ENCODE measurements around the gene KRTAP10-7. TPM values are rescaled to one million over a fixed set of nuclear protein-coding genes. Genes with fewer than 3 reads are reported as not detected.
A peak's percentile ranks its signal among the peaks of the same experiment; 100 is the strongest.
"Not testable (repeated sequence)": the region's sequence is repeated elsewhere in the genome, so short reads cannot be mapped to it uniquely, and the experiment has no call there.

The KRTAP10-7 gene
- total RNA-seq, 1 experiment from 2014 or later = not detected

DNA sequence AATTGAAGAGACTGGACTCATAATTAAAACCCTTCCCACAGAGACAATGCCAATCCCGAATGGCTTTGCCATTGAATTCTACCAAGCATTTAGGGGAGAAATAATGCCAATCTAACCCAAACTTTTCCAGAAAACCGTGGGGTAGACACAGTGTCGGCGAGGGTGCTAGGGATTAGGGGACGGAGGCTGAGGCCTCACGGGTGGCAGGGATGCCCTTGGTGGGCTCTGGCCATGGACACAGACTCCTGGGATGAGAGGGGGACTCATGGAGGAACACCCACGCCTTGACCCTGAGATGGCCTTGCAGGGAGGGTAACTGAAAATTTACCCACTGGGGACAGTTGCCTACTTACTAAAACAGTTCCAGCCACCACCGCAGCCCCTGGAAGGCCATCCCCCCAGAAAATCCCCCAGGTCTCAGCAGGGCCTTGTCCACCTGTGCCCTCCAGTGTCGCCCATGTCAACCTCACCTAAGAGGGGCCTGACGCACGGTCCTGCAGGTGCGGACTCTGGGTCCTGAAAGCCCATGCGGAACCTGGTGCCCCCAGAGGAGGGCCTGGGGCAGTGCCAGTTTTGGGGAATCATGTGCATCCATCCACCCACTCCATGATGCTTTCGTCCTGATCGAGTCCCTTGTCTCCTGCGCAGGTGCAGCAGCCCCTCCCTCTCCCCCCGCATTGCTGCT is 21.9 kb upstream of the KRTAP10-7 start:
- no peaks in the 10 kb centered on the region for H3K27me3 ChIP-seq (ENCODE audit: control insufficient read depth, insufficient read depth, low read length)
- DNase-seq = peak; percentile 23
- H3K36me3 ChIP-seq (replicated peaks; ENCODE audit: control insufficient read depth, insufficient read depth, low read length) = no peaks in the 10 kb centered on the region
- no peak overlapping the region for H3K4me3 ChIP-seq (ENCODE audit: insufficient read depth, low read depth, low read length)

DNA sequence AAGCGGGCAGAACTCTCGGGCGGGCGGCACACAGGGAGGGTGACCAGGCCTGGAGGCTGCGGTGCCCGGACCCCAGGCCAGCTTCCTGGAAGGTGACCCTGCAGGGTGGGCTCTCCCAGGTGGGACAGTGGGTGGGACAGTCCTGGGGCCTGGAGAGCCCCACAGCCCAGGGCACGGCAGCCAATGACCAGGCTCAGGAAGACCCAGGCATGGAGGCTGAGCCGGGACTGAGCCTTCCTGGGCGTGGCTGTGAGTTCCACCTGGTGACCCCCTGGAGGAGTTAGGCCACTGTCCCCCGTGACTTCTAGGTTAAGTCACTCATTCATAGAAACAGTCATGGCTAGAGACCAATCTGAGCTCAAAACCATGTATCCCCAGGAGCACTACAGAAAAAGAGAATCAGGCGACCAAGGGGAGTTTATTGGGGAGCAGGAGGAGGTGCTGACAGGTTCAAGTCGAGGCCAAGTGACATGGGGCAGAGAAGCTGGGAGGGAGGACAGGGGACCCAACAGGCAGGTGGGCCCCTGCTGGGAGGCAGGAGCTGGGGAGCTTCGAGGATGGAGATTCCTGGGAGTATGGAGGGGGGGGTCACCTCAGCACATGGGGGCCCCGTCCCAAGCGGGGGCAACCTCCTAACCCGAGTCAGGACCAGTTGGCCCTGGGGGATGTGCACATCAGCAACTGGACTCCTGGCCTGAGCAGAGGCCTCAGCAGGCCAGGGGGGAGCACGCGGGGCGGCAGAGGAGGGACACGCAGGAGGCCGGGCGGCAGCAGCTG is 21.2 kb upstream of the KRTAP10-7 start:
- DNase-seq = peak; percentile 14

DNA sequence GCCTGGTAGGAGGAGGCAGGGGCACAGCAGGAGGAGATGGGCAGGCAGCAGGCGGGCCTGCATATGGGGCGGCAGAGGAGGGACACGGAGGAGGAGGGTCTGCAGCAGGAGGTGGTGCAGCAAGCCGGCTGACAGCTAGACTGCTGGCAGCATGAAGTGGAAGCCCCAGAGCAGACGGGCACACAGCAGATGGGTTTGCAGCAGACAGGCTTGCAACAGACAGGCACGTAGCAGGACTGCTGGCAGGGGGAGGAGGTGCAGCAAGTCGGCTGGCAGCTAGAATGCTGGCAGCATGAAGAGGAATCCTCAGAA is 20.6 kb upstream of the KRTAP10-7 start:
- H3K27me3 ChIP-seq (ENCODE audit: control insufficient read depth, insufficient read depth, low read length) = no peaks in the 10 kb centered on the region
- no peak for DNase-seq
- no peaks in the 10 kb centered on the region for H3K36me3 ChIP-seq (replicated peaks; ENCODE audit: control insufficient read depth, insufficient read depth, low read length)

More for the DNA sequence above, 21.2 kb upstream of the KRTAP10-7 start:
- Histone ChIP-seq H3K27me3 (ENCODE audit: control insufficient read depth, insufficient read depth, low read length) (no peaks in the 10 kb centered on the region), H3K36me3 (replicated peaks; ENCODE audit: control insufficient read depth, insufficient read depth, low read length) (no peaks in the 10 kb centered on the region), H3K4me3 (ENCODE audit: insufficient read depth, low read depth, low read length) (no peak overlapping the region)

GRCh38 chr21:44580231-44580821 is 20.1 kb upstream of the KRTAP10-7 start, which contains the start of gene KRTAP10-5:
Gene KRTAP10-5 (minus strand): TSS chr21:44580604. CDS start chr21:44580578, 26 bp downstream.
- not testable (repeated sequence) for H3K36me3 ChIP-seq (replicated peaks; ENCODE audit: control insufficient read depth, insufficient read depth, low read length); H3K4me3 ChIP-seq (ENCODE audit: insufficient read depth, low read depth, low read length); DNase-seq; H3K27me3 ChIP-seq (ENCODE audit: control insufficient read depth, insufficient read depth, low read length)

More for the DNA sequence above, 20.6 kb upstream of the KRTAP10-7 start:
- no peak overlapping the region for H3K4me3 ChIP-seq (ENCODE audit: insufficient read depth, low read depth, low read length)

DNA sequence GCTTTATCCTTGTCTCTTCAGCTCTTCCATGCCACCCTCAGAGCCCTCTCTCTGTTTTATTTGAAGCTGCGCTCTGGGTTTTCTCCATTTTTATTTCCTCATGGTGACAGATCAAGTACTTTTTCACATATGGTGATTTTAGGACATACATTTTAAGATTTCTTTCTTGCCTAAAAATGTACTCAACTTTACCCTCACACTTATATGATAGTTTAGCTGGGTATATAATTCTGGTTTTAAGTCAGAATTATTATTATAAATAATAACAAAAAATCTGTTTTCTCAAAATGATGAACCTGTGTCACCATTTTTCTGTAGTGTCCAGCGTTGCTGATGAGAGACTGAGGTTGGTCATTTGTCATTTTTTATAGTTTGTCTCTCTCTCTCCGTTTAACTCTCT is 19.2 kb upstream of the KRTAP10-7 start:
- no peaks in the 10 kb centered on the region for H3K36me3 ChIP-seq (replicated peaks; ENCODE audit: control insufficient read depth, insufficient read depth, low read length)
- no peak overlapping the region for H3K4me3 ChIP-seq (ENCODE audit: insufficient read depth, low read depth, low read length)
- no peaks in the 10 kb centered on the region for H3K27me3 ChIP-seq (ENCODE audit: control insufficient read depth, insufficient read depth, low read length)

GRCh38 chr21:44582055-44582454 is 18.3 kb upstream of the KRTAP10-7 start:
- no peaks in the 10 kb centered on the region for H3K36me3 ChIP-seq (replicated peaks; ENCODE audit: control insufficient read depth, insufficient read depth, low read length)
- no peaks in the 10 kb centered on the region for H3K27me3 ChIP-seq (ENCODE audit: control insufficient read depth, insufficient read depth, low read length)
- no peak overlapping the region for H3K4me3 ChIP-seq (ENCODE audit: insufficient read depth, low read depth, low read length)
- no peak for DNase-seq

More for the DNA sequence above, 19.2 kb upstream of the KRTAP10-7 start:
- DNase-seq = no peak

GRCh38 chr21:44583089-44583799 is 17.2 kb upstream of the KRTAP10-7 start:
- Histone ChIP-seq H3K27me3 (ENCODE audit: control insufficient read depth, insufficient read depth, low read length) (no peaks in the 10 kb centered on the region), H3K4me3 (ENCODE audit: insufficient read depth, low read depth, low read length) (no peak overlapping the region)
- DNase-seq = no peak

DNA sequence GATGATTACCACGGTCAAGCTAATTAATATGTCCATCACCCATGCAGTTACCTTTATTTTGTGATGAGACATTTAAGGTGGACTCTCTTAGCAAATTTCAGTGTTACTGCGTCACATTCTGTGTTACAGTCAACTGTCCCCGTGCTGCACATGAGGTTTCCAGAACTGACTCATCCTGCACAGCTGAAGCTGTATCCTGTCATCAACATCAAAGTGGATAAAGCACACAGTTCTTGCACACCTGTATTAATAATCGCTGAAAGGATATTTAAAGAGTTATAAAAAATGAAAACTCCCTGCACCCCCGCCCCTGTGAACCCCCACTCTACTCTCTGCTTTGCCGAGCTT is 16.6 kb upstream of the KRTAP10-7 start:
- no peak overlapping the region for H3K4me3 ChIP-seq (ENCODE audit: insufficient read depth, low read depth, low read length)
- no peaks in the 10 kb centered on the region for H3K36me3 ChIP-seq (replicated peaks; ENCODE audit: control insufficient read depth, insufficient read depth, low read length)
- no peak for DNase-seq

More at GRCh38 chr21:44583089-44583799, 17.2 kb upstream of the KRTAP10-7 start:
- H3K36me3 ChIP-seq (replicated peaks; ENCODE audit: control insufficient read depth, insufficient read depth, low read length) = no peaks in the 10 kb centered on the region

GRCh38 chr21:44585892-44586291 is 14.5 kb upstream of the KRTAP10-7 start:
- H3K36me3 ChIP-seq (replicated peaks; ENCODE audit: control insufficient read depth, insufficient read depth, low read length) = no peaks in the 10 kb centered on the region
- H3K27me3 ChIP-seq (ENCODE audit: control insufficient read depth, insufficient read depth, low read length) = no peaks in the 10 kb centered on the region
- no peak overlapping the region for H3K4me3 ChIP-seq (ENCODE audit: insufficient read depth, low read depth, low read length)
- no peak for DNase-seq

More for the DNA sequence above, 16.6 kb upstream of the KRTAP10-7 start:
- no peaks in the 10 kb centered on the region for H3K27me3 ChIP-seq (ENCODE audit: control insufficient read depth, insufficient read depth, low read length)

DNA sequence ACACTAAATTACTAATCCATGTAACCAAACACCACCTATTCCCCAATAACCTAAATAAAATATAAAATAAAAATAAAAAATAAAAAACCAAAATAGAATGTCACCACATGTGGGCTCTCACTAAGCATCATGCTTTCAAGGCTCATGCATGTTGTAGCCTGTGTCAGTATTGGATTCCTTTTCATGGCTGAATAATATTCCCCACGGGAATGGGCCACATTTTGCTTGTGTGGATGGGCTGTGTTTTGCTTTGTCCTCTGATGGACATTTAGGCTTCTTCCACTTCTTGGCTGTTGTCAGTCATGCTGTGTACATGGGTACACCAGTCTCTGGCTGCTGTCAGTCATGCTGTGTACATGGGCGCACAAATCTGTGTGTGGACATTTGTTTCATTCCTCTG is 11.3 kb upstream of the KRTAP10-7 start:
- H3K36me3 ChIP-seq (replicated peaks; ENCODE audit: control insufficient read depth, insufficient read depth, low read length) = no peaks in the 10 kb centered on the region
- DNase-seq = no peak
- H3K27me3 ChIP-seq (ENCODE audit: control insufficient read depth, insufficient read depth, low read length) = no peaks in the 10 kb centered on the region
- no peak overlapping the region for H3K4me3 ChIP-seq (ENCODE audit: insufficient read depth, low read depth, low read length)

DNA sequence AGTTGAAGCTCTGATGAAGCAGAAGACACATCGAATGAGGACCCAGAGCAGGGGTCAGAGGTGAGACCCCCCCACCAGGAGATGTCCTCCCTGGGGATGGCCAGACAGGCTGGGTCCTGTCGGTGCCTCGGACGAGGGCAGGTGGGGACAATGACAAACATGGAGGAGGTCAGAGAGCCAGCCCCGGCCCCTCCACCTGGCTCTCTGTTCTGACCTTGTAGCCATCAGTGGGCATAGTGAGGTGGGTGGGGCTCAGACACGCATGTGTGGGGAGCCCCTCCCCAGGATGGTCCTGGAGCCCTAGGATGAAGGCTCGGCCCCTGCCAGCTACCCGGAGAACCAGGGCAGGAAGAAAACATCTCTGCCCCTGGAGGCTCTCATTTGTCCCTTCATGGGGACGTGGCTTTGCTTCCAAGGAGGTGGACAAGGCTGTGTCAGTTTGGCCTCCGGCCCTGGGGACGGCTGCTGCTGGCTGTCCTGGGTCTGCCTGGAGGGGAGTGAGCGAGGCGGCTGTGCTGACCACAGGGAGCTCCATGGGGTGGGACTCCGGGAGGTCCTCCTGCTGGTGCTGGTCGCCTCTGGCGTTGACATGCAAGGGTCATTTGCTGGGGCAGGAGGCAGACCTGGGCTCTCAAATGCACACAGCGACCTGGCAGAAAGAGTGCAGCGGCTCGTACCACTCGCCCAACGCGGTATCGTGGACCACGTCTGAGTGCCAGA is 10.7 kb upstream of the KRTAP10-7 start:
- DNase-seq = no peak

DNA sequence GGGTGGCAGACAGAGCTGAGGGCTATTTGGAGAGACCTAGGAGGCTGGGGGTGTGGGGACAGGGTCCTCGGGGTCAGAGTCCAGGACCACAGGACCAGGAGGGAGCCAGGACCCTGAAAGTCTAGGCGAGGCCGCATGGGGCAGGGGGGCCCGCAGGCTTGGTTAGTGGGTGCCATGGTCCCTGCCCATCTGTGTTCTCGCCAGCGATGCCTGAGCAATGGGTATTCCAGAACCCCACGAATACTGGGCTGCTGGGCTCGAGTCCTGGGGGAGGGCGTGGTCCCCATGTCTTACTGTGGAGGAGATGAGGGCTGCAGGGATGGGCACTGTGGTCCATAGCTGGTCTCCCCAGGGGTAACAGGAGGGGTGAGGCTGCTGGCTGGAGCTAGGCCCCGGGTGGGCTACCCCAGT is 10.1 kb upstream of the KRTAP10-7 start:
- Histone ChIP-seq H3K27me3 (ENCODE audit: control insufficient read depth, insufficient read depth, low read length) (no peaks in the 10 kb centered on the region), H3K36me3 (replicated peaks; ENCODE audit: control insufficient read depth, insufficient read depth, low read length) (no peaks in the 10 kb centered on the region), H3K4me3 (ENCODE audit: insufficient read depth, low read depth, low read length) (no peak overlapping the region)
- DNase-seq = no peak

More for the DNA sequence above, 10.7 kb upstream of the KRTAP10-7 start:
- Histone ChIP-seq H3K4me3 (ENCODE audit: insufficient read depth, low read depth, low read length) (no peak overlapping the region), H3K27me3 (ENCODE audit: control insufficient read depth, insufficient read depth, low read length) (no peaks in the 10 kb centered on the region), H3K36me3 (replicated peaks; ENCODE audit: control insufficient read depth, insufficient read depth, low read length) (no peaks in the 10 kb centered on the region)

DNA sequence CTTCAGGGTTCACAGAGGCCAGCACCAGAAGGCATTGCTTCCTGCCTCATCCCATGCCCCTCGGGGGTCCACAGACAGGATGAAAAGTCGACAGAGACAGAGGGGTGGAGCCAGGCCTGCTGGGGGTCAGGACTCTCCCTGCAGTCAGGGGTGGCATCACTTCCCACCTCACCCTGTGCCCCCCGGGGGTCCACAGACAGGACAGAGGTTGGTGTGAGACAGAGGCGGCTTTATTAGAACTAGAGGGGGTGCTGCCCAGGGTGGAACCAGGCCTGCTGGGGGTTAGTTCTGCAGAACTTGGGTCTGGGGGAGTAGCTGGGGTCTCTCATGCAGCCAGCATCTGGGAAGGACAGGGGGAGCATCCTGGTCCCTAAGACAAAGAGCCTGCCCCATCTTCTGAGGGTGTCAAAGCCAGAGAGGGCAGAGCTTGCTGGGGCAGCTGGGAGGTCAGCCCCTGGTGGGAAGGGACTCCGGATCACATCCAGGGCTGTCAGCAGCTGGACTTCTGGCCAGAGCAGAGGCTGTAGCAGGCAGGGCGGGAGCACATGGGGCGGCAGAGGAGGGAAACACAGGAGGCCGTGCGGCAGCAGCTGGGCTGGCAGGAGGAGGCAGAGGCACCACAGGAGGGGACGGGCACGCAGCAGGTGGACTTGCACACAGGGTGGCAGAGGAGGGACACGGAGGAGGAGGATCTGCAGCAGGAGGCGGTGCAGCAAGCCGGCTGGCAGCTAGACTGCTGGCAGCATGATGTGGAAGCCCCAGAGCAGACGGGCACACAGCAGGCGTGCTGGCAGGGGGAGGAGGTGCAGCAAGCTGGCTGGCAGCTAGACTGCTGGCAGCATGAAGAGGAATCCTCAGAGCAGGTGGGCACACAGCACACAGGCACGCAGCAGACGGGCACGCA is 9.2 kb upstream of the KRTAP10-7 start:
- H3K4me3 ChIP-seq (ENCODE audit: insufficient read depth, low read depth, low read length); H3K36me3 ChIP-seq (replicated peaks; ENCODE audit: control insufficient read depth, insufficient read depth, low read length); H3K27me3 ChIP-seq (ENCODE audit: control insufficient read depth, insufficient read depth, low read length); DNase-seq: not testable (repeated sequence)

Data from H7 (cell line).